HTERT RPE-1 (cell line): ENCODE data around the gene NSL1.
"Not testable (repeated sequence)": the region's sequence is repeated elsewhere in the genome, so short reads cannot be mapped to it uniquely, and the experiment has no call there.

Experiments
- in situ Hi-C: fragments of 300-500 bp; cut with MboI; formaldehyde crosslinking; loops from 4 replicates; pipeline ENCODE4 v1.14.3; 2020; ENCODE audit warnings: low sequenced_read_pairs

The NSL1 gene

GRCh38 chr1:212791676-212792395 lies at the start of gene NSL1, which contains the start of gene TATDN3:
TSS of gene NSL1 (minus strand) at chr1:212791777. CDS start at chr1:212791763, 14 bp downstream.
TSS of gene TATDN3 (plus strand) at chr1:212791894. CDS start at chr1:212791922, 28 bp downstream.
- in situ Hi-C loops = no loop called here

- in situ Hi-C loops = no loop called here
These were observed 46.6 kb upstream of the NSL1 start for GRCh38 chr1:212838145-212838544.

- in situ Hi-C loops = not testable (repeated sequence)
These were observed 41.9 kb upstream of the NSL1 start for GRCh38 chr1:212833211-212834207.

GRCh38 chr1:212828395-212828794 lies 36.8 kb upstream of the NSL1 start:
- in situ Hi-C loops = no loop called here

- in situ Hi-C loops = no loop called here
These were observed 36.3 kb upstream of the NSL1 start for GRCh38 chr1:212827831-212828278.

GRCh38 chr1:212827171-212827776 lies 35.7 kb upstream of the NSL1 start:
- in situ Hi-C loops = no loop called here

- in situ Hi-C loops = no loop called here
These were observed 34.3 kb upstream of the NSL1 start for GRCh38 chr1:212825798-212826452.

GRCh38 chr1:212824201-212824600 lies 32.6 kb upstream of the NSL1 start:
- in situ Hi-C loops = no loop called here

- in situ Hi-C loops = no loop called here
These were observed 31.4 kb upstream of the NSL1 start for GRCh38 chr1:212822956-212823355.

- in situ Hi-C loops = no loop called here
These were observed 29.4 kb upstream of the NSL1 start for GRCh38 chr1:212820969-212821368.

GRCh38 chr1:212819726-212820125 lies 28.1 kb upstream of the NSL1 start:
- in situ Hi-C loops = no loop called here

- in situ Hi-C loops = no loop called here
These were observed 25.1 kb upstream of the NSL1 start for GRCh38 chr1:212816567-212817278.

GRCh38 chr1:212814537-212815334 lies 23.2 kb upstream of the NSL1 start:
- in situ Hi-C loops = no loop called here

- in situ Hi-C loops = no loop called here
These were observed 14.2 kb upstream of the NSL1 start for GRCh38 chr1:212805767-212806166.

- in situ Hi-C loops = no loop called here
These were observed 6.1 kb upstream of the NSL1 start for GRCh38 chr1:212797681-212798080.

- in situ Hi-C loops = no loop called here
These were observed 3.0 kb upstream of the NSL1 start for GRCh38 chr1:212794561-212795014.

GRCh38 chr1:212792396-212792908 lies 875 bp upstream of the NSL1 start:
- in situ Hi-C loops = no loop called here

- in situ Hi-C loops = no loop called here
These were observed 309 bp downstream of the NSL1 start for GRCh38 chr1:212791261-212791675.

- in situ Hi-C loops = no loop called here
These were observed 5.7 kb downstream of the NSL1 start for GRCh38 chr1:212785871-212786270.
